ENCODE results near the gene NEUROG3.

Gene NEUROG3

GRCh38 chr10:69577268-69578232, 4.3 kb upstream of the NEUROG3 start:
- no peak overlapping the region for H3K4me3 Mint-ChIP-seq
- H3K9me3 Mint-ChIP-seq = no peaks in the 10 kb centered on the region
- H3K4me1 Mint-ChIP-seq = peaks cover 20% of the 10 kb centered on the region
- H3K36me3 Mint-ChIP-seq = peaks cover 2% of the 10 kb centered on the region
- H3K27me3 Mint-ChIP-seq = peaks cover 51% of the 10 kb centered on the region
- H3K27ac Mint-ChIP-seq = no peak overlapping the region

- Mint-ChIP-seq H3K27me3 (peaks cover 55% of the 10 kb centered on the region), H3K27ac (no peak overlapping the region), H3K4me3 (no peak overlapping the region), H3K9me3 (no peaks in the 10 kb centered on the region), H3K36me3 (peaks cover 1% of the 10 kb centered on the region), H3K4me1 (peaks cover 26% of the 10 kb centered on the region)
Measured at GRCh38 chr10:69576334-69577011, 3.3 kb upstream of the NEUROG3 start.

- Mint-ChIP-seq H3K27me3 (peaks cover 57% of the 10 kb centered on the region), H3K36me3 (no peaks in the 10 kb centered on the region), H3K27ac (no peak overlapping the region), H3K4me3 (no peak overlapping the region), H3K4me1 (peaks cover 27% of the 10 kb centered on the region), H3K9me3 (no peaks in the 10 kb centered on the region)
Measured at GRCh38 chr10:69575164-69575722, 2.0 kb upstream of the NEUROG3 start.

- no peaks in the 10 kb centered on the region for H3K9me3 Mint-ChIP-seq
- peak overlapping the region; percentile 62 for H3K4me3 Mint-ChIP-seq
- peaks cover 59% of the 10 kb centered on the region for H3K27me3 Mint-ChIP-seq
- peaks cover 27% of the 10 kb centered on the region for H3K4me1 Mint-ChIP-seq
- H3K27ac Mint-ChIP-seq = no peak overlapping the region
- no peaks in the 10 kb centered on the region for H3K36me3 Mint-ChIP-seq
Measured at GRCh38 chr10:69574571-69574978, 1.4 kb upstream of the NEUROG3 start.

DNA sequence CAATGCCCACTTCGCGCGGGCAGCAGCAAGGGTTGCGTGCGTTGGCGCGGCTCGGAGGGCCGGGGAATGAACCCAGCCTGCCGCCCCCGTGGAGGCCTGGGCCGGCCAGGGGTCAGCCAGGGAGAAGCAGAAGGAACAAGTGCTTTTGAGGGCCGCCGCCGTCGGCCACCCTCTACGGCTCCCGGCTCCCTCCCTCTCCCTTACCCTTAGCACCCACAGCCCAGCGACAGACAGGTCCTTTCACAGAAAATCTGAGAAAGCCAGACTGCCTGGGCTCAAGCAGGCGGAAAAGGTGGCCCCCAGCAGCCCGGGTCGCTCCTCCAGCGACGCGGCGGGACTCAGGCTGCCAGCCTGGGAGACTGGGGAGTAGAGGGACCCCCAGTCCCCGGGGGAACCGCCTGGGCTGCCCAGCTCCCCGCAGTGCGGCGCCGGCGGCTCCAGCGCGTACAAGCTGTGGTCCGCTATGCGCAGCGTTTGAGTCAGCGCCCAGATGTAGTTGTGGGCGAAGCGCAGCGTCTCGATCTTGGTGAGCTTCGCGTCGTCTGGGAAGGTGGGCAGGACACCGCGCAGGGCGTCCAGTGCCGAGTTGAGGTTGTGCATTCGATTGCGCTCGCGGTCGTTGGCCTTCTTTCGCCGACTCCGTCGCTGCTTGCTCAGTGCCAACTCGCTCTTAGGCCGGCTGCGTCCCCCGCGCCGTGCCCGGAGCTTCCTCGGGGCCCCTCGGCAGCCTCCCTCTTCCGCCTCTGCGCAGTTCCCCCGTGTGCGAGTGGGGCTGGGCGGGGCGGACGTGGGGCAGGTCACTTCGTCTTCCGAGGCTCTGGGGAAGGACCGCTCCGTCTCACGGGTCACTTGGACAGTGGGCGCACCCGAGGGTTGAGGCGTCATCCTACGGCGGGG, 815 bp downstream of the NEUROG3 start:
- H3K27ac Mint-ChIP-seq = no peak overlapping the region
- no peaks in the 10 kb centered on the region for H3K9me3 Mint-ChIP-seq
- H3K4me3 Mint-ChIP-seq = peak overlapping the region; percentile 83
- no peaks in the 10 kb centered on the region for H3K36me3 Mint-ChIP-seq
- H3K4me1 Mint-ChIP-seq = peaks cover 27% of the 10 kb centered on the region
- peaks cover 60% of the 10 kb centered on the region for H3K27me3 Mint-ChIP-seq

DNA sequence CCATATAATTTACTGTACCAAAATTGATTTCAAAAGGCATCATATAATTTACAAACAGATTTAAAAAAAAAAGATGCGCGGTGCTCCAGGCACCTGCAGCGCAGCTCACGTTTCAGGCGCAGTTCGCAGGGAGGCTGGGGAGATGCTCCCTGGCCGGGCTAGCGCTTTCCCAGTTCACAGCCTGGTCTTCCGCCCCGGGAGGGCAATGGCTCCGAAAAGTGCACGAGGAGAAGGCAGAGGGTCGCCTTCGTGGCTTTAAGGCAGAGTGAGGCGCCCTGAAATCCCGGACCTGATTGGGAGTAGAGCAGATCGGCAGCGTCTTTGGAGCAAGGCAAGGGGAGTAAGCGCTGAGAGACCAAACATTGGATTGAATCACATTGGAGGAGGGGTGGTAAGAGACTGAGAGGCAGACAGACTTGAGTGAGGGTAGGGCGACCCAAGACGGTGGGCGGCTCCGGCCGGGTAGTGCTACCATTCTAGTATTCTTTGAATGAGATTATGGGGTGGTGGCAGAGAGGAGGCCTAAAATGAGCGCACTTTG, 1.5 kb downstream of the NEUROG3 start:
- no peaks in the 10 kb centered on the region for H3K9me3 Mint-ChIP-seq

GRCh38 chr10:69570050-69570816, 3.0 kb downstream of the NEUROG3 start:
- no peak overlapping the region for H3K27ac Mint-ChIP-seq

More for the DNA sequence above, 1.5 kb downstream of the NEUROG3 start:
- peaks cover 61% of the 10 kb centered on the region for H3K27me3 Mint-ChIP-seq
- H3K4me1 Mint-ChIP-seq = peaks cover 27% of the 10 kb centered on the region
- H3K36me3 Mint-ChIP-seq = no peaks in the 10 kb centered on the region
- H3K4me3 Mint-ChIP-seq = peak overlapping the region; percentile 80
- H3K27ac Mint-ChIP-seq = no peak overlapping the region

GRCh38 chr10:69569396-69569934, 3.8 kb downstream of the NEUROG3 start:
- Mint-ChIP-seq H3K4me1 (peaks cover 22% of the 10 kb centered on the region), H3K36me3 (no peaks in the 10 kb centered on the region), H3K27me3 (peaks cover 62% of the 10 kb centered on the region), H3K9me3 (no peaks in the 10 kb centered on the region), H3K27ac (no peak overlapping the region), H3K4me3 (no peak overlapping the region)

More at GRCh38 chr10:69570050-69570816, 3.0 kb downstream of the NEUROG3 start:
- Mint-ChIP-seq H3K9me3 (no peaks in the 10 kb centered on the region), H3K27me3 (peaks cover 64% of the 10 kb centered on the region), H3K36me3 (no peaks in the 10 kb centered on the region), H3K4me3 (peak overlapping the region; percentile 33), H3K4me1 (peaks cover 27% of the 10 kb centered on the region)

DNA sequence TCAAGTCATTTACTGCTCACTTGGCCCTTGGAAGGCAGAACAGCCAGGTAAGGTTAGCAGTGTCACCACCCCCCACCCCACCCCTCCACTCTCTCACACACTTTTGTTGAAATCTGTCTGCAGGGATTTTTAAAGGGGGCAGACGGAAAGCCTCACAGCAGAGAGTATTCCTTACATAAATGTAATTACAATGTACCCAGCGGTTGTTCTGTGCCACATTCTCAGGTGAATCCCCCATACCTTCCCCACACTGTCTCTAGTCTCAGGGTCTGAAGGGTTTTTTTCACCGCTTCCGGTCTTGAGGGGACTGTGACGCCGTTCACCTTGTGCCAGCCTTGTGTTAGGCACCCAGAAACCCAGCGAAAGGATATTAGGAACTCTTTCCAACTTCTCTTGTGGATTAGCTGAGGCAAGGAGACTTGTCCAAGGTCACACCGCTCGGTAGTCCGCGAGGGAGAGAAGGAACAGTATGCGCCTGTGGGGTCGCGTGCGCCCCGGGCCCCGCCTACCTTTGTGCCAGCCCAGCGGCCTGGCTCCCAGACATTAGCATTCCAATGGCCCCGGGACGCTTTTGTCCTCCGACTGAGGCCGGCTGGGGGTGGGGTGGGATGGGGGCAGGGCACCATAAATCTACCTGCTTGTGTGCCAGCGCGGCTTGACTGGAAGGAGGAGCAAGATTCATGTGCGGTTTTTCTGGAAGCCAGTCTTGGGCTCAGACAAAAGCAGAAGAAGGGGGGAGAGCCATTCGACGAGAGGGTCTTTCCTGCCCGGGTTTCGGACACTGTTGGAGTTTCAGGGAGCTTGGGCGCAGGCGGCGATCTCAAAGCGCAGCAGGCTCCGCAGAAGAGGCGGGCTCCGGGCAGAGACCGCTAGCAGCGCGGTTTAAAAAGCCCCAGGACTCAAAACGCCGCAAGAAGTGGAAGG, 4.5 kb downstream of the NEUROG3 start:
- Mint-ChIP-seq H3K36me3 (no peaks in the 10 kb centered on the region), H3K4me1 (peaks cover 15% of the 10 kb centered on the region), H3K27ac (no peak overlapping the region), H3K27me3 (peaks cover 61% of the 10 kb centered on the region), H3K4me3 (no peak overlapping the region), H3K9me3 (no peaks in the 10 kb centered on the region)

- Mint-ChIP-seq H3K27ac (no peak overlapping the region), H3K36me3 (no peaks in the 10 kb centered on the region), H3K4me1 (peaks cover 9% of the 10 kb centered on the region), H3K9me3 (no peaks in the 10 kb centered on the region), H3K27me3 (peaks cover 57% of the 10 kb centered on the region), H3K4me3 (no peak overlapping the region)
Measured at GRCh38 chr10:69567920-69568319, 5.3 kb downstream of the NEUROG3 start.

DNA sequence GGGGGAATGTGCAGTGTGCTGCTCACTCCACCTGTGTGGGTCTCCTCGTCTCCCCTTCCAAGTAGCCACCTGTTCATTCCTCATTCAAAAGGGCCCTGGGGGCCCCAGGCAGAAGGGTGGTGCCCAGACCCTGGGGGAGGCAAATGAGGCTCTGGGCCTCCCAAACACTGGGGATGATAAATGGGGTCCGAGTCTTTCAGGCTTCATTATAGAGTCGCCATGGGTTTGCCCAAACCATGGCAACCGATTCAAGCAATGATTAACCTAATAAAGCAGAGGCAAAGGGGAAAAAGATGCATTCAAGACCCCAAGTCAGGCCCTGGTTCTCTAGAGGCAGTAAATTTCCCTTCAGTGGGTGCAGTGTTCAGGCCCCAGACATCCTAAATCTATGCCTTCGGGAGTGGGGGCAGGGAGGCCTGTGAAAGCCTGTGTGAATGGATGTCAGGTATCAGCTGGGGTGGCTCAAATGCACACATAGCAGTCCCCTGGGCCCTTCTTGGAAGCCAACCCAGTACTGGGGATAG, 10.4 kb downstream of the NEUROG3 start:
- no peak overlapping the region for H3K4me3 Mint-ChIP-seq
- peaks cover 24% of the 10 kb centered on the region for H3K27me3 Mint-ChIP-seq

GRCh38 chr10:69559525-69559924, 13.7 kb downstream of the NEUROG3 start:
- H3K4me1 Mint-ChIP-seq = peaks cover 12% of the 10 kb centered on the region
- H3K4me3 Mint-ChIP-seq = no peak overlapping the region
- no peak overlapping the region for H3K27ac Mint-ChIP-seq
- peaks cover 5% of the 10 kb centered on the region for H3K27me3 Mint-ChIP-seq
- H3K36me3 Mint-ChIP-seq = no peaks in the 10 kb centered on the region
- no peaks in the 10 kb centered on the region for H3K9me3 Mint-ChIP-seq

More for the DNA sequence above, 10.4 kb downstream of the NEUROG3 start:
- Mint-ChIP-seq H3K27ac (no peak overlapping the region), H3K4me1 (peaks cover 12% of the 10 kb centered on the region), H3K36me3 (no peaks in the 10 kb centered on the region), H3K9me3 (no peaks in the 10 kb centered on the region)

GRCh38 chr10:69558559-69558958, 14.7 kb downstream of the NEUROG3 start:
- peaks cover 12% of the 10 kb centered on the region for H3K4me1 Mint-ChIP-seq

More at GRCh38 chr10:69558559-69558958, 14.7 kb downstream of the NEUROG3 start:
- Mint-ChIP-seq H3K36me3 (no peaks in the 10 kb centered on the region), H3K27me3 (peaks cover 6% of the 10 kb centered on the region), H3K4me3 (no peak overlapping the region), H3K9me3 (no peaks in the 10 kb centered on the region), H3K27ac (no peak overlapping the region)
